Stimulated activated CD4-positive, alpha-beta T cell treated with anti-CD3 and anti-CD28 coated beads, TNF-alpha, amount 100 ng/mL, for 1 hour (primary cell): ENCODE data around the gene PRELID3B.

Experiments
- DNase-seq, 3 donors: peaks; one replicate each; pipeline ENCODE4 v3.0.0-alpha.2; 2020; ENCODE audit warnings: low read depth in 3 of 3, low spot score in 1 of 3

The PRELID3B gene

DNA sequence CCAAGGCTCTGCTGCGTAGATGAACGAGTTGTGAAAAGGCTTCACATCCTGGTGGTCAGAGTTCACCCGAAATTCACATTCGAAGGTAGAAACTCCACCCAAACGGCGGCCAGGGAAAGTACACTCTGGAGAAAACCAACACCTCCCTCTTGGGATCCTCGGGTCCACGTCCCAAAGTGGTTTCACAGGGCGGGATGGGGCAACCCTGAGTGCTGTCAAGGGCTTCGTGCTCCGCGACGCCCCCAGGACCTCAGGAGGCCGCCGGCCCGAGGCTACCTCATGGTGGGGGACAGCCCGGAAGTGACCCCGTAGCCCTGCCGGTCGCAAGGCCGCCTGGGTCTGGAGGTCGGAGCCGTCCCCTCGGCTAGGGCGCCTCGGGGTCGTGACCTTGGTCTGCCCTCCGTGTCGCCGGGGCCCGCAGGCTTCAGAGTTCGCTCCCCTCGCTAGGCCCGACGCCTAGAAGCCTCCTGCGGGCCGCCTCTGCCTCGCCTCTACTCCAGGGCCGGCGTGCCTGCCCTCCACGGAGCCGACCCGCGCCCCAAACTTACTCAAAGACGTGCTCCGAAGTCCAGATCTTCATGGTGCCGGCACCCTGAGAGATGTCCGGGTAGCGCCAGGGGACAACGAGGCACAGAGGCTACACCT lies at the start of gene PRELID3B:
PRELID3B (minus strand) TSS at position 636 of the 645 bp plus-strand sequence; CDS start at position 580, 56 bp downstream.
- DNase-seq: no peak

DNA sequence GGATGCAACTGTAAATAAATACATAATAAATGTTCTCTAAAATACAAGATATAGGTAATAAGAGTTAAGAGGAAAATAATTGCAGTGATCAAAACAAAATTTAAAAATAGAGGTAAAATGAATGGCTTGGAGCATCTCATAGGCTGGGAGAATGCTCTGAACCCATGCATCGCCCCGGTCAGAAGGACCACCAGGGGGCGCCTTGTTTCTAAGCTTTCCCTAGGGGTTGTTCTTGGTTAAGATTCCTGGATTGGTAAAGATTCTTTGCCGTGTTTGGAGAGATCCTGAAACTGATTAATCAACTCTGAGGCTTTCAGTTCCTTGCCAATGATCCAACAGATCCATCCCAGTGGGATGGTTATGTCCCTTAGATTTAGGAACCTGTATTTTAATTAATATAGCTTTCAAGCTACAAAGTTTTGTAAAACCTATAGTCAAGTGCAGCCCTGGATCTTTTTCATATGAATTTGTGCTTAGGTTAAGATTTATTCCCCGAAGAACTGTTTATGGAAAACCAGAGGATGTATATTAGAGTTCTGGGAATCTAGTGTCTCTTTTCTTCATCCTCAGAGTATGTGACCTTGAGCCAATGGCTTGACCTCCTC lies 45.3 kb upstream of the PRELID3B start:
- peak; percentile 64 to 89 (median 70) for DNase-seq

DNA sequence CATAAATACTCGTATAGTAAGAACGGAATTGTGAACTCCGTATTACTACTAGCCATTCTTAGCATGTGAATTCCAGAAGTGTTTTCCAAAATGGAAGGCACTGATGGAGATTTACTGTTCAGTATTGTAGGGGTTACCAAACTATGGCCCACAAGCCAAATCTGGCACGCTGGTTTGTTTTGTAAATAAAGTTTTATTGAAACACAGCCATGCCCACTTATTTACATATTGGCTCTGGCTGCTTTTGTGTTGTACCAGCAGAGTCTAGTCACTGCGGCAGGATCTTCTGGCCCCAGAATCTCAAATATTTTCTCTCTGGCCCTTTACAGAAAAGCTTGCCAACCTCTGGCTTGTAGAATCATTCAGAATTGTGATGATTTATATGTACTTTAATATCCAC lies 44.3 kb upstream of the PRELID3B start:
- DNase-seq: no peak

DNA sequence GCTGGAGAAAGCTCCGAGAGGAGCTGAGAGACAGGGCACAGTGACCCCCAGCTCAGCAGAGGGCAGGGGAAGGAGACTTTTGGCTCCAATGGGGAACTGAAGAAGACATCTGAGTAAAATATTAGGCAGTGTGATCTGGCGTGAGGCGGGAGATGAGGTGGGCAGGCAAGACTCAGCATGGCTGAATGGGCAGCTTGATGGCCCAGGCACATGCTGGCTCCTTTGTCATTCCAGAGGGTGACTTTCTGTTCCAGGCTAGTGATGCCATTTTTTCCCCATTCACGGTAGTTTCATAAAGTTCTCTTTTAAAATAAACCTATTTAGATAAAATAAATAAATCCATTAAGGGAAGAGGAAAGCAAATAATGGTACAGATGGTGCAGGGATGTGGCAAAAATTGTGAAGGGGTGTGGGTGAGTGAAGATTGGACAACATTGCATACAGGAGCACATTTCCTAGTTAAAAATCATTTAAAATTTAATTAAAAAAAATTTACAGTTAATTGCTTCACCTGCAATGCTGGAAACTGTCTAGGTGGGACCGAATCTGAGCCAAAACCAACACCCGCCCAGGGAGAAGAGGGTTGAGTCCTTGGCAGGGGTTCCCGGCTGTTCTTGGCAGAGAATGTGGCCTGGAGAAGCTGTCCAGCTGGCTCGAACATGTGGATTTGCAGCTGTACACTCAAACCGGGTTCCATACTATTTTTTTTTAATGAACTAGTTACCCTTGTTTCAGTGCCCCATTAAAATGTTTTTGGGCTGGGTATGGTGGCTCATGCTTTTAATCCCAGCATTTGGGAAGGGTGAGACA lies 41.7 kb upstream of the PRELID3B start:
- no peak for DNase-seq

DNA sequence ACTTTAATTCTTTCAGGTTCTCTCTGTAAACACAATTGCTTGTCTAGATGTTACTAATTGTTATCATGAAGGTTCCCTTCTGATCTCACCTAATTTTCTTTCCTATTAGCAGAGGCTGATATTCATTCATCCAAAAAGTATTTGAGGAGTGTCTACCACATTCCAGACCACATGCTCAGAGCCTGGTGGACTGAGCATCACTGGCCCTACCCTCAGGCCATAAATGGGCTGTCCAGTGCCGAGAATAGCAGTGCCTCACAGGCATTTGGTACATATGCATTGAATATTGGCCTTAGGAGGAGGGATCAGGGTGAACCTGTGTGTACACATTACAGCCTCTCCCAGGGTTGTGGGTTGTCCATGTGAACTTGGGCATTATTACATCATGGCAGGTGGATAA lies 40.4 kb upstream of the PRELID3B start:
- DNase-seq: no peak

DNA sequence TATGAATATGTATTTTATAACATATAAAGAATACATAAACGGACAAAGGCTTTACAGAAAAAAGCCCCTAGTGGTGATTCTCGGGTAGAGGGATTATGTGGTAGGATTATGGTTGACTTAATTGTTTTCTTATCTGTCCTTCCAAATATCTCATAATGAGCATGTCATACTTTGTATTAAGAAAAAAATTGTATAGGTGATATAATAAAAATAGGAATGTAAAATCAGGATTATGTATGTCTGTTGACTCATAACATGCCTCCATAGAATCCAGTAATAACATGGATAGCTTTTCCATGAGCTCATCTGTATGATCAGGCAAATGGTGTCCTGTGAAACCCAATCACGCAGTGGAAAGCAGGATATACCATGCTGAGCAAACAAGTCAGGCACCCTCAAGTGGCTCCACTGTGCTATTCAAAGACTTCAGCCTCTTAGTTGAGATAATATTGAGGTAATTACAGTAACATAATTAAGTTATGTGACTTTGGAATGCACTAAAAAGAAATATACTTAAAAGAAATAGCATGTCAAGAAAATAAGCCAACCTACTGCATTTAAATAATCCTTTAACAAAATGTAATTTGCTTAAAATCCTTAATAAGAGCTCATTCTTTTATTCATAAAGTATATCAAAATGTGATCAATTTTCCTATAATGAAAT lies 39.6 kb upstream of the PRELID3B start:
- no peak for DNase-seq

DNA sequence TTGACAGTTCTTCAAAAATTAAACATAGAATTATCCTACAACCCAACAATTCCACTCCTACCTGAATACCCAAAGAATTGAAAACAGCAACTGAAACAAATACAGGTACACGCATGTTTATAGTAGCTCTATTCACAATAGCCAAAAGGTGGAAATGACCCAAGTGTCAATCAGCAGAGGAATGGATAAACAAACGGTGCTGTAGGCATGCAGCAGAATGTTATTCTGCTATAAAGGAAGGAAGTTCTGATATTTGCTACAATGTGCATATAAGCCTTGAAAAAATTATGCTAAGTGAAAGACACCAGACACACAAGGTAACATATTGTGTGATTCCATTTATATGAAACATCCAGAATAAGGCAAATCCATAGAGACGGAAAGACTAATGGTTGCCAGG lies 38.5 kb upstream of the PRELID3B start:
- DNase-seq: no peak

DNA sequence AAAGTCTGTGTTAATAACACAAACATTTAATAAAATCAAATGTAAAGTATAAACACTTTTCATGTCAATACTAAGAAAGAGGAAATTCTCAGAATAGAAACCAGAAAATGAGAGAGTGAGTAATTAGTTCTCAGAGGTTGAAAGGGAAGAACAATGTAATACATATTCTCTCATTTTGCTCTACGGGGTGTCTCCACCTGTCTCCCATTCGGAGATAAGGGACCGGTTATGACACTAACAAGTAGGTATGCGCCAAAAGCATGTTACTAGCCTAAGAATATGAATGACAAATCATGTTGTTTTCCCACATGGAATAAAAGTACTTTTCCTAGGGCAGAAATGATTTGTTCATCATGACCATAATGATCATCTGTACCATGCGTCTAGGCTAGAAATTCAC lies 35.6 kb upstream of the PRELID3B start:
- DNase-seq: no peak

DNA sequence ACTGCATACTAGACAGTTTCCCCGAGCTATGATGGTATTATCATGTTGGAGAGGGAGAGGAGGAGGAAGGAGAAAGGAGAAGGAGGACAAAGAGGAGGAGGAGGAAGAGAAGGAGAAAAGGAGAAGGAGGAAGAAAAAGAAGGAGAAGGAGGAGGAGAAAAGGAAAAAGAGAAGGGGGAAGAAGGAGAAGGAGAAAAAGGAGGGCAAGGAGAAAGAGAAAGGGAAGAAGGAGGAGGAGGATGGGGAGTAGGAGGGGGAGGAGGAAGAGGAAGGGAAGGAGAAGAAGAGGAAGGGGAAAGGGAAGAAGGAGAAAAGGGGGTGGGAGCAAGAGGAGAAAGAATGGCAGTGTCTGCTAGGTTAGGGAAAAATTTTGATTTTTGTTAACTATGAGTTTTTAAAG lies 35.1 kb upstream of the PRELID3B start:
- no peak for DNase-seq

DNA sequence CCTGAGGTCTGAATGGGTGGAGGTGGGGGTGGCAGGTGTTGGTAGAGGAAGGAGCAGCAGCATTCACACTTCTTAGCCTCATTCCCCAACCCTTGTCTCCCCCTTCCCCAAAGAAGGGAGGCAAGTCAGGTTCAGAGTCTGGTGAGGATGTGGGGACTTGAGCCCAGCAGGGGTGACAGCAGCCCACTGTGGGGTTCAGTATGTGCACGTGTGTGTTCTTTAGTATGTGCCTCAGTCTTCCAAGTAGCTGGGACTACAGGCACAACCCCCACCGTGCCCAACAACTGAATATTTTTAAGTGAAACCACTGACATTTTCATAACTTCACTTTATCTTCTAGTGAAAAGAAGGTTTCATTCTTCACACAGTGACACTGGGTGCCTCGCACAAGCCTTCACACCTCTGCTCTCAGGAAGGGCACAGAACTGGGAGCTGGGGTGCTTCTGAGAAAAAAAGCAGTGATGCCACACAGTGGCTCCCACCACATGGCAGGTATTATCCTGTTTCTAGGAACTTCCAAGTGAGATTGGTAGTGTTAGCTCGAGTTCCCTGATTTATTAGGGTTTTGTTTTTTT lies 33.4 kb upstream of the PRELID3B start:
- DNase-seq: no peak

DNA sequence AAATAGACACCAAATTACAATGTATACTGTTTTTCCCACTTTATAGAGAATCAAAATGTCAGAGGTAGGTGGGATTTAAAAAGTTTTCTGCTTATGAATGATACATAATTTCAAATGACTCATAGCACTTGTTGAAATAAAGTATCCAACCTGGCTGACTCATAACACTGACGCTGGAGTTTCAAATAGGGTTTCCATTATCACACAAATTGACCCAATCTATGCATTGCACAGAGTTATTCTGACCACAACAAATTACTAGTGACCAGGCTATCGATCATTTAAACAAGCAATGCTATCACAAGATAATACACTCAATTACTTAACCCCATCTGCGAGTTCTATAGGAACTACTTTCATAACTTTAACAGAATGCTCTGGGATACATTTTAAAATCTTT lies 31.9 kb upstream of the PRELID3B start:
- DNase-seq: no peak

DNA sequence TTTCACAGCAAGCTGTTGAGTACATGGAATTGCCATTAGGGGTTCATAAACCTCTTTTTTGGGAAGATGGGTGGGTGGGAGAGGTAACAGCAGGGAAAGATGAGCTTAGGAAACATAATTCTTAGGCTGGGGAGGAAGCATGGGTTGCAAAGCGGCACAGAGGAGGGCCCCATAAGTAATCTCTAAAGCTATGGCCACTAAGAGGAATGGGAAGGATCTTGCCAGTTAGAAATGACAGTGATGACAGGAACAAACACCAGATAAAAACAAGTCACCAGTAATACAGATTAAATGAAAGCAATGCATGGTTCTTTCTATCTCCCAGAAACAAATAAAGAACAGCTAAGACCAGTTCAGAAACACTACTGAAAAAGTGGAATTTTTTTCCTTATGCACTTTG lies 31.0 kb upstream of the PRELID3B start:
- DNase-seq: no peak

DNA sequence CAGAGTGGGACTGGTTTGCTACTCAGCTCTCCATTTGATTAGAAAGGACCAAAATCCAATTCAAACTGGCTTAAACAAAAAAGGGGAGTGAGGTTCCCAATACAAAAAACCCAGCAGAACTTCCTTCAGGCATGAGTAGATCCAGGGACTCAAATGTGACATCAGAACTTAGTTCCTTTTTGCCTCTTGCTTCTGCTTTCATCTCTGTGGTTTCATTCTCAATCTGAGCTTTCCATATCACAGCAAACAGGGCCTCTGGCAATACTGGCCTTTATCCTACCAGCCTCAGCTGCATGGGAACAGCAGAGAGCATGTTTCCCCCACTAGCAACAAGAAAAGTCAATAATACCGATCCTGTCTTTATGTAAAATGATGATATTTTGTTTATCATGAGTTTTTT lies 28.6 kb upstream of the PRELID3B start:
- DNase-seq: no peak

DNA sequence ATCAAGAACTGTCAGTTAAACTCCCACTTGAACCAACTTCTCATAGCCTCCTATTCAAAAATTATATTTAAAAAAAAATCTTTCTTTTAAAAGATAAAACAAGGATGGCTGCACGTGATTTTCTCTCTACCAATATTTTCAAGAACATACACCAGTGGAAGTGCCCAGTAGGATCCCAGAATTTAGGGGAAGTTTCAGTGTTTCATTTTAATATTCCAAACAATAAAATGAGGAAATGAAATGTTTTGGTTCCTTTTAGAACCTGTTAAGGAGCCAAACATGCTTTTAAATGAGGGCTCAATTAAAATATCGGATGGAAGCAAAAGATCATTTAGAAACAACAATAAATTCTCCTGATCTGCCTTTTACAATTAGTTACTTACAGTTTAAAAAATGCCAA lies 26.4 kb upstream of the PRELID3B start:
- no peak for DNase-seq

DNA sequence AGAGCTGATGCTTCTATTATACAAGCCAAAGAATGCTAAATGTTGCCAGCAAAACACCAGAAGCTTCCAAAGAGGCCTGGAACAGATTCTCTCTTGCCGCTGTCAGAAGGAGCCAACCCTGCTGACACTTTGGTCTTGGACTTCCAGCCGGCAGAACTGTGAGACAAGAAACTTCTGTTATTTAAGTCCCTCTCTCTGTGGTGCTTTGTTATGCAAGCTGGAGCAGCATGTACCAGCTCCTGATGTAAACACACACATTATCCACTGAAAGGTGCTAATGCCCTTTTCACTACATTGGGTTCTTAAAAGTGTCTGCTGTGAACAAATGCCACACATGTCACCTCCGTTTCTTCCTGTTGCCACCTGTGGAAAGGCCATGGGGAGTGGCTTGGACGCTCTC lies 25.9 kb upstream of the PRELID3B start:
- DNase-seq: no peak

DNA sequence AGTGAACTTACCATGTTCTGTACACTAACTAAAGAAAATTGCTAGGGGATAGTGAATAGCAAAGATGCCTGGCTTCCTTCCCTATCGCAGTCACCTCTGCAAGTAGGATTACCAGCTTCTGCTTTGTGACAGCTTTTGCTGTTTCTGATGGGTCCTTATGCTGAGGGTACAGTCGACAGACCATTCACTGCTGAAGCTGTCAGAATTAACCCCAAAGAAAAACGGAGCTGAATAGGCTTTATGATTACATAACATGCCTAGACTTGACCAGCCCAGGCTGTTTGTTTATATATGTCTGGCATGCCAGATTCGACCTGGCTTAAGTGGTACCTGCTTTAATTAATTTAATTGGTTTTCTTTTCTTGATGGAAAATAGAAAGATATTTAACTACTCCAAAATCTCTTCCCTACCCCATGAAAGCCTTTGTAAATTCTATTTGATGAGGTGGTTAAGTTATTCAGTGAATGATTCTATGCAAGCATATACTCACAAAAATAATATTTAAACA lies 21.7 kb upstream of the PRELID3B start:
- no peak for DNase-seq

DNA sequence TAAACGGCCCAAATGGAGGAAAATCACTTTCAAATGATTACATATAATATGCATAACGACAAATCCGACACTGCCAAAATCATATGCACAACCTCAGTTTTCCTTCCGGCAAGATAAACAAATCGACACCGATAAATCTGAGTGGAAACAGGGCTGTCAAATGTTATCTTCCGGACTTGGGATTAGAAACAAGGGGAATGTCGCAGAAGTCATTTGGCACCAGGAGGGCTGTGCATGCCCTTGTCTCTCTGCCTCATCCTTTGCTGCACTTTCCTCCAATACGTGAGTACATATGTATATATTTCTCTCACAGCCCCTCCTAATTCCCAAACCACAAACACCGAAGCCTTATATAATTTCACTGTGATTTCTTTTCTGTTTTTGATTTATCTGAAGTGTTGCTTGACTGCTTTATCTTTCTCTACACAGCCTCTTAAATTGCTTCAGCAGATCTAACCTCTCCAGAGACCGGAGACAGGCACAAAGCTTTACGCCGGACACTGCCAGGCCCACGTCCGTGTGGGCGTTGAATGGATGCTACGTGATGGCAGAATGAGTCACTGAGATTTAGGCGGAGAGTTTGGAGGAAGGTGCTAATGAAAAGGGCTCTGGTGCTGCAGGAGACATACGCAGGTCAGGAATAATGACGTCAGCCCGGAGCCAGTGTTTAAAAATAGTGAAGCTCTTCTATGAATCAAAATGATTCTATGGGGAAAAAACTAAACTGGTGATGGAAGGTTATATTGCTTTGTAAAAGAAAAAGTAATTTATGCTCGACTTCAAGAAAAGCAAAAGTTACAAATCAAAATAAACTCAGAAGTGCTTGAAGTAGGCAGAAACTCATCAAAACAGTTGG lies 21.0 kb upstream of the PRELID3B start:
- DNase-seq: no peak

DNA sequence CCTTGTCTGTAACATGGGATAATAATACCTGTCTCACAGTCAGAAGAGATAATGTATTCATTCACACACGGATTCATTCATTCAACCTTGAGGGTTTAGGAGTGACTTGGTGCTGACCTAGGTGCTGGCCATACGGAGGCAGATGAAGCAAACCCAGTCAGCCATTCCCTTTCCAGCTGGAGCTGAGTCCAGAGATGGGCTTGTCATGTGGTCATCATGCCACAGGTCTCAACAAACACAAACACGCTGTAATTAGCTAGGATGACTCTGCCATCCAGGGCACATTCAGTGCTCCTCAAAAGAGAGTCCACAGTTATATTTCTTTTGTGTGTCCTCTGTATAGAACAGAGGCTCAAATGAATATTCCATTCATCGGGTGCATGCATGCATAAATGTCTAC lies 19.5 kb upstream of the PRELID3B start:
- DNase-seq: no peak

DNA sequence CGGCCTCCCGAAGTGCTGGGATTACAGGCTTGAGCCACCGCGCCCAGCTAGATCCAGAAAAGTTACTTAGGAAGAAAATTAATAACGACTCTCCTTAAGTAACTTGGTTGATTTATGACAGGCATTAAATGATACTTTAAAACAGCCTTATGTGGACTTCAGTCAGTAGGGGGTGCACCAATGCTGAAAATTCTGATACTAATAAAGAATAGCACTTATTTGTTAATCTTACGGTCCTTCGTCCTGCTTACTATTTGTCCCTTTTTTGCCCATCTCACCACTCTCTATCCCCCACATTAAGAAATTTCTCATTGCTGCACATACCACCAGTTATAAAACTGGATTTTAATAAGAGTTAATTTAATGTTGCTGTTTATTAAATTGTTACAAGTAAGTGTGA lies 12.7 kb upstream of the PRELID3B start:
- DNase-seq: no peak

DNA sequence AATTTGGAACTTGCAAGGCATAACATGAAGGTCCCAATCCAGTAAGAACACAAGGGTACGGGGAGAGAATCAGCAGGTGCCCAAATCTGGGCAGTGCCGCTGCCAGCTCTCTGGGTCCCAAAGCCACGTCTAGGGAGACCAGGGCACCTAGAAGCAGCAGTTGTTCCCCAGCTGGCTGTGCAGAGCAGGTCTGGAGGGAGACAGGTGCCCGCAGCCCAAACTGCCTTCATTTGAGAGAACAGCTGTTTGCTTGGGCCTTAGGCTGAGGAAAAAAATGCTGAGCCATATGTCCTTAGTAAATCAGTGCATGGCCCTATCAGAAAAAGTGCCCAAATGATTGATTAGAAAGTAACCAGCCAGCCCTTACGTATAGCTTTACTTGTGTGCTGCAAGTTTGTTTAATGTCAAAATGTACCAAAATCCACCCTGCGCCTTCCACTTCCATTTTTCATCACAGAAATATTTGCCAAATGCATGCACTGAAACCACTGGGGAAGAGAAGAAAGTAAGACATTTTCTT lies 9.1 kb upstream of the PRELID3B start:
- DNase-seq: no peak
